IMR-90 (cell line): Measurements from ENCODE around the gene NISCH. TPM values are rescaled to one million over a fixed set of nuclear protein-coding genes. Genes with fewer than 3 reads are reported as not detected.

Experiments
- ATAC-seq: fragments of 200-7000 bp; cut with Tn5 transposase; 2 replicates; pipeline ENCODE4 v1.9.1; 2020; ENCODE audit warnings: low read depth, mild to moderate bottlenecking, moderate library complexity
- BruUV-seq: library from RNA; stranded (reverse); fragments of 400-500 nt; replicated peaks from 2 replicates; lab custom pipeline; 2021; lab: Mats Ljungman, UMichigan
- CTCF ChIA-PET: fragments of 300-600 bp; formaldehyde crosslinking; extraction: SDS; loops from one replicate; lab custom pipeline; 2021; ENCODE audit warnings: antibody characterized with exemption; lab: Yijun Ruan, JAX
- POLR2A ChIA-PET: fragments of 300-600 bp; sonication (Branson Sonifier 250); formaldehyde crosslinking; loops from one replicate; lab custom pipeline; 2022; ENCODE audit warnings: antibody characterized with exemption; ENCODE audit not compliant: unreplicated experiment; lab: Charles Lee
- DNase-seq: peaks from one replicate; pipeline ENCODE4 v3.0.0; 2013
- H2AFZ ChIP-seq: replicated peaks from 2 replicates; pipeline ENCODE3; 2013; ENCODE audit warnings: low read length, mild to moderate bottlenecking; ENCODE audit not compliant: poor library complexity
- H2AK5ac ChIP-seq: 2 replicates; pipeline ENCODE4 v1.6.1; 2013; ENCODE audit warnings: low read depth, low read length, inconsistent platforms
- H2AK9ac ChIP-seq: replicated peaks from 2 replicates; pipeline ENCODE3; 2013; ENCODE audit warnings: mild to moderate bottlenecking, low read depth, low read length, moderate library complexity; ENCODE audit not compliant: poor library complexity
- H2BK120ac ChIP-seq: 2 replicates; pipeline ENCODE4 v1.6.1; 2013; ENCODE audit warnings: low read depth, low read length, inconsistent platforms
- H2BK15ac ChIP-seq: 3 replicates; pipeline ENCODE4 v1.6.1; 2013; ENCODE audit warnings: low read depth, low read length, inconsistent platforms
- H2BK20ac ChIP-seq: 2 replicates; pipeline ENCODE4 v1.6.1; 2013; ENCODE audit warnings: low read depth, mild to moderate bottlenecking, inconsistent platforms, low read length, moderate library complexity
- H2BK5ac ChIP-seq: 2 replicates; pipeline ENCODE4 v1.6.1; 2013; ENCODE audit warnings: mild to moderate bottlenecking, low read depth, low read length, inconsistent platforms; ENCODE audit not compliant: poor library complexity, severe bottlenecking
- H3K14ac ChIP-seq: replicated peaks from 2 replicates; pipeline ENCODE4 v1.6.1; 2013; ENCODE audit warnings: low read depth, low read length, inconsistent platforms
- H3K18ac ChIP-seq: 2 replicates; pipeline ENCODE4 v1.6.1; 2013; ENCODE audit warnings: low read depth, low read length, control low read depth
- H3K23ac ChIP-seq: 2 replicates; pipeline ENCODE4 v1.6.1; 2013; ENCODE audit warnings: low read depth, low read length, inconsistent platforms
- H3K27ac ChIP-seq: 2 replicates; pipeline ENCODE4 v1.5.1; 2013; ENCODE audit warnings: mild to moderate bottlenecking, control low read depth, low read length; ENCODE audit not compliant: insufficient read depth
- H3K27me3 ChIP-seq: 2 replicates; pipeline ENCODE4 v1.6.1; 2013; ENCODE audit warnings: low read length; ENCODE audit not compliant: control insufficient read depth, insufficient read depth
- H3K36me3 ChIP-seq: 2 replicates; pipeline ENCODE4 v1.6.1; 2013; ENCODE audit warnings: low read length, mixed read lengths; ENCODE audit not compliant: control insufficient read depth, insufficient read depth
- H3K4ac ChIP-seq: 2 replicates; pipeline ENCODE4 v1.6.1; 2013; ENCODE audit warnings: low read depth, low read length, inconsistent platforms
- H3K4me1 ChIP-seq: 2 replicates; pipeline ENCODE4 v1.6.1; 2013; ENCODE audit warnings: low read length, mixed read lengths; ENCODE audit not compliant: control insufficient read depth, insufficient read depth
- H3K4me2 ChIP-seq: 2 replicates; pipeline ENCODE4 v1.6.1; 2013; ENCODE audit warnings: low read depth, mild to moderate bottlenecking, control low read depth, low read length, moderate library complexity
- H3K4me3 ChIP-seq: 2 replicates; pipeline ENCODE4 v1.5.1; 2013; ENCODE audit warnings: low read depth, mild to moderate bottlenecking, control low read depth, low read length, moderate library complexity; ENCODE audit not compliant: insufficient read depth
- H3K56ac ChIP-seq: 2 replicates; pipeline ENCODE4 v1.6.1; 2013; ENCODE audit warnings: low read length, inconsistent platforms; ENCODE audit not compliant: insufficient read depth; ENCODE audit errors: extremely low read depth
- H3K79me1 ChIP-seq, 2 experiments: 2 replicates each; pipeline ENCODE4 v1.6.1; 2013; ENCODE audit warnings: low read length in 2 of 2, inconsistent platforms in 1 of 2, low read depth in 1 of 2
- H3K9ac ChIP-seq: 2 replicates; pipeline ENCODE4 v1.6.1; 2013; ENCODE audit warnings: low read depth, low read length, control low read depth
- H3K9me1 ChIP-seq: 2 replicates; pipeline ENCODE4 v1.6.1; 2013; ENCODE audit warnings: low read length, inconsistent platforms; ENCODE audit not compliant: insufficient read depth
- H3K9me3 ChIP-seq: 2 replicates; pipeline ENCODE4 v1.6.1; 2013; ENCODE audit warnings: low read length; ENCODE audit not compliant: control insufficient read depth, insufficient read depth
- H4K20me1 ChIP-seq: 2 replicates; pipeline ENCODE4 v1.6.1; 2013; ENCODE audit warnings: low read length, inconsistent platforms; ENCODE audit not compliant: insufficient read depth
- H4K5ac ChIP-seq: 2 replicates; pipeline ENCODE4 v1.6.1; 2013; ENCODE audit warnings: mild to moderate bottlenecking, low read depth, low read length, control low read depth
- H4K8ac ChIP-seq, 2 experiments: 2 replicates each; pipeline ENCODE4 v1.6.1; 2013; ENCODE audit warnings: low read depth in 2 of 2, low read length in 2 of 2, control low read depth in 1 of 2, inconsistent platforms in 1 of 2
- H4K91ac ChIP-seq: 2 replicates; pipeline ENCODE4 v1.6.1; 2013; ENCODE audit warnings: low read depth, low read length, inconsistent platforms; ENCODE audit not compliant: insufficient read depth
- BHLHE40 ChIP-seq: fragments of 150-350 bp; IDR thresholded peaks from 2 replicates; pipeline ENCODE4 v1.6.1; 2016; ENCODE audit warnings: mild to moderate bottlenecking, low read depth, low read length
- CEBPB ChIP-seq: IDR thresholded peaks from 2 replicates; pipeline ENCODE4 v1.6.1; 2012; ENCODE audit warnings: low read depth, low read length, improper control_type of control experiment
- CHD1 ChIP-seq: IDR thresholded peaks from 2 replicates; pipeline ENCODE4 v1.6.1; 2012; ENCODE audit warnings: low read depth, low read length, improper control_type of control experiment
- CTCF ChIP-seq: conservative IDR thresholded peaks from 2 replicates; pipeline ENCODE4 v1.5.1; 2012; ENCODE audit warnings: mild to moderate bottlenecking, low read depth, low read length, improper control_type of control experiment
- ELK1 ChIP-seq: fragments of 150-350 bp; IDR thresholded peaks from 2 replicates; pipeline ENCODE4 v1.6.1; 2016; ENCODE audit warnings: low read depth, mild to moderate bottlenecking, low read length, moderate library complexity, borderline replicate concordance
- FOS ChIP-seq: fragments of 150-350 bp; IDR thresholded peaks from 2 replicates; pipeline ENCODE4 v1.6.1; 2016; ENCODE audit warnings: low read depth, low read length
- POLR2A ChIP-seq: IDR thresholded peaks from 2 replicates; pipeline ENCODE4 v1.6.1; 2012; ENCODE audit warnings: mild to moderate bottlenecking, low read depth, low read length
- RAD21 ChIP-seq: IDR thresholded peaks from 2 replicates; pipeline ENCODE4 v1.6.1; 2012; ENCODE audit warnings: low read length, improper control_type of control experiment
- RCOR1 ChIP-seq: IDR thresholded peaks from 2 replicates; pipeline ENCODE4 v1.6.1; 2012; ENCODE audit warnings: mild to moderate bottlenecking, low read length, improper control_type of control experiment; ENCODE audit not compliant: insufficient replicate concordance
- SMC3 ChIP-seq: fragments of 150-350 bp; IDR thresholded peaks from 2 replicates; pipeline ENCODE4 v1.6.1; 2016; ENCODE audit warnings: low read depth, mild to moderate bottlenecking, antibody characterized with exemption, low read length, moderate library complexity
- USF2 ChIP-seq: fragments of 150-350 bp; IDR thresholded peaks from 2 replicates; pipeline ENCODE4 v1.6.1; 2017; ENCODE audit warnings: mild to moderate bottlenecking, antibody characterized with exemption, low read length, low read depth
- WGBS, 2 experiments: methylation state at CpG; one replicate each; pipeline versions ENCODE4 v1.1.5 to v1.1.7; 2013; ENCODE audit warnings: missing lambda C conversion rate in 2 of 2; ENCODE audit not compliant: insufficient read length in 1 of 2; ENCODE audit errors: extremely low coverage in 2 of 2; 5-methylcytosine and 5-hydroxymethylcytosine counted together
- dilution Hi-C: fragments of 300-500 bp; cut with HindIII; formaldehyde crosslinking; loops from one replicate; pipeline ENCODE4 v1.14.3; 2018; ENCODE audit warnings: low sequenced_read_pairs; ENCODE audit not compliant: unreplicated experiment
- in situ Hi-C: fragments of 300-500 bp; cut with MboI; formaldehyde crosslinking; loops from 3 replicates; pipeline ENCODE4 v1.14.3; 2019; ENCODE audit warnings: low sequenced_read_pairs, inconsistent platforms, mixed read lengths
- intact Hi-C: fragments of 100-400 bp; cut with micrococcal nuclease; formaldehyde crosslinking; loops from 2 replicates; pipeline ENCODE4 v1.10.0; 2022
- polyA plus RNA-seq, 3 experiments: library from polyadenylated mRNA; depleted of rRNA; stranded (reverse); fragments of >200 nt; gene quantifications; 2 replicates each; pipeline ENCODE4 v1.2.3, GENCODE V29; 2012; ENCODE audit warnings: low replicate concordance in 1 of 3
- total RNA-seq: library from RNA; depleted of rRNA; stranded (reverse); fragments of >200 nt; gene quantifications from 2 replicates; pipeline ENCODE4 v1.2.3, GENCODE V29; 2012

Gene NISCH
- total and polyA plus RNA-seq, 2 of the 4 experiments (the other 2 are of a cell fraction), result 36.9 to 86.0 TPM

GRCh38 chr3:52529376-52530333, 74.3 kb downstream of the NISCH start:
- intact Hi-C loops, result no loop called here
- DNase-seq, result peak; percentile 46
- BruUV-seq, result no TSS peak

More at GRCh38 chr3:52529376-52530333, 74.3 kb downstream of the NISCH start:
- Histone ChIP-seq H3K14ac (no peak overlapping the region), H3K4me3 (no peak overlapping the region), H3K56ac (no peak overlapping the region), H2AK9ac (no peak overlapping the region), H4K5ac (no peak overlapping the region), H3K27ac (no peak overlapping the region), H3K9me1 (peaks cover 18% of the 10 kb centered on the region), H3K23ac (0 out of 2 replicates have a peak overlapping the region, but pooled peaks have one; percentile 34), H2AK5ac (no peak overlapping the region), H4K8ac (no peak overlapping the region), H3K9me3 (no peaks in the 10 kb centered on the region), H3K18ac (no peak overlapping the region), H3K9ac (no peak overlapping the region), H3K4ac (no peak overlapping the region), H4K20me1 (peaks cover 46% of the 10 kb centered on the region), H3K79me1 (peaks cover 17 to 83% of the 10 kb centered on the region in 2 experiments), H2BK15ac (no peak overlapping the region), H3K27me3 (no peaks in the 10 kb centered on the region), H3K36me3 (peaks cover 41% of the 10 kb centered on the region), H2AFZ (no peak overlapping the region), H3K4me1 (peaks cover 24% of the 10 kb centered on the region), H3K4me2 (no peak overlapping the region), H2BK120ac (no peak overlapping the region), H4K91ac (no peak overlapping the region; the same call in 1 of the 2 replicates), H2BK5ac (no peak overlapping the region), H2BK20ac (no peak overlapping the region)
- TF ChIP-seq USF2, result no peak
- no peak for TF ChIP-seq ELK1
- no peak for TF ChIP-seq CEBPB
- no peak for TF ChIP-seq POLR2A
- TF ChIP-seq RAD21, result no peak
- no peak for TF ChIP-seq FOS
- TF ChIP-seq BHLHE40, result no peak
- no peak for TF ChIP-seq CHD1
- no peak for TF ChIP-seq RCOR1
- TF ChIP-seq CTCF, result no peak
- no peak for TF ChIP-seq SMC3
- 61% methylated on average over 7 of the region's 12 CpGs; no CpG with 5 or more reads in 1 of the 2 experiments for WGBS, 2 experiments
- POLR2A ChIA-PET, result no interaction called here
- dilution Hi-C loops, result no loop called here
- ATAC-seq, result no peak
- in situ Hi-C loops, result no loop called here
- CTCF ChIA-PET, result no interaction called here
